GM12878 (cell line): Measurements from ENCODE around the gene IL16. TPM values are rescaled to one million over a fixed set of nuclear protein-coding genes. Genes with fewer than 3 reads are reported as not detected.

Source experiments
- ATAC-seq: fragments of 200-7000 bp; cut with Tn5 transposase; 3 replicates; pipeline ENCODE4 v1.9.1; 2020; ENCODE audit warnings: mild to moderate bottlenecking, moderate library complexity
- BruUV-seq: library from RNA; stranded (reverse); fragments of 400-500 nt; replicated peaks from 2 replicates; lab custom pipeline; 2021; lab: Mats Ljungman, UMichigan
- CTCF ChIA-PET: fragments of 300-600 bp; sonication (Branson Sonifier 250); formaldehyde crosslinking; extraction: SDS; loops from one replicate; lab custom pipeline; 2021; ENCODE audit warnings: inconsistent platforms; lab: Yijun Ruan, JAX
- POLR2A ChIA-PET: fragments of 350-600 bp; formaldehyde crosslinking; extraction: SDS; loops from one replicate; lab custom pipeline; 2021; ENCODE audit warnings: inconsistent platforms; lab: Charles Lee
- RAD21 ChIA-PET: fragments of 300-600 bp; sonication (Branson Sonifier 250); formaldehyde crosslinking; loops from one replicate; lab custom pipeline; 2023; ENCODE audit warnings: antibody characterized with exemption; ENCODE audit not compliant: unreplicated experiment; lab: Charles Lee
- SMC1A ChIA-PET: fragments of 300-600 bp; sonication (Branson Sonifier 250); formaldehyde crosslinking; loops from one replicate; lab custom pipeline; 2023; ENCODE audit not compliant: unreplicated experiment, uncharacterized antibody; lab: Charles Lee
- DNase-seq: peaks from one replicate; pipeline ENCODE4 v3.0.0-alpha.2; 2011; ENCODE audit warnings: low read depth, low spot score
- FAIRE-seq: peaks from 3 replicates; lab custom pipeline; 2011; peaks lifted over from hg19 to GRCh38; lab: Jason Lieb, UNC
- H2AFZ ChIP-seq: 2 replicates; pipeline ENCODE4 v1.6.0; 2011; ENCODE audit warnings: low read depth, low read length, control low read depth; ENCODE audit not compliant: control insufficient read depth
- H3K27ac ChIP-seq: 2 replicates; pipeline ENCODE4 v1.5.1; 2011; ENCODE audit warnings: control low read depth; ENCODE audit not compliant: control insufficient read depth, insufficient read depth
- H3K27me3 ChIP-seq, 2 experiments: replicated peaks in 1 of 2; 2 replicates each; pipeline versions ENCODE4 v1.6.0 to v1.6.1; 2011; ENCODE audit warnings: low read length in 1 of 2; ENCODE audit not compliant: control insufficient read depth in 2 of 2, insufficient read depth in 2 of 2
- H3K36me3 ChIP-seq, 2 experiments: 2 replicates each; pipeline ENCODE4 v1.5.1; 2011; ENCODE audit warnings: low read length in 1 of 2; ENCODE audit not compliant: control insufficient read depth in 2 of 2, insufficient read depth in 2 of 2
- H3K4me1 ChIP-seq: 2 replicates; pipeline ENCODE4 v1.6.1; 2011; ENCODE audit warnings: mild to moderate bottlenecking, low read length, moderate library complexity, mixed read lengths; ENCODE audit not compliant: control insufficient read depth, insufficient read depth
- H3K4me2 ChIP-seq: 2 replicates; pipeline ENCODE4 v1.6.0; 2011; ENCODE audit warnings: control low read depth; ENCODE audit not compliant: control insufficient read depth, insufficient read depth
- H3K4me3 ChIP-seq: fragments of 200-600 bp; sonication (generic); 2 replicates; pipeline ENCODE4 v1.5.1; 2016
- H3K79me2 ChIP-seq: 2 replicates; pipeline ENCODE4 v1.6.0; 2011; ENCODE audit warnings: low read length; ENCODE audit not compliant: control insufficient read depth, insufficient read depth
- H3K9ac ChIP-seq: 2 replicates; pipeline ENCODE4 v1.8.0; 2011; ENCODE audit warnings: low read length, control low read depth, mixed read lengths; ENCODE audit not compliant: control insufficient read depth, insufficient read depth
- H3K9me3 ChIP-seq: replicated peaks from 3 replicates; pipeline ENCODE4 v1.5.1; 2011; ENCODE audit warnings: mild to moderate bottlenecking, low read length; ENCODE audit not compliant: control insufficient read depth, insufficient read depth
- H4K20me1 ChIP-seq: 2 replicates; pipeline ENCODE4 v1.6.0; 2011; ENCODE audit not compliant: control insufficient read depth, insufficient read depth
- CUX1 ChIP-seq: IDR thresholded peaks from 2 replicates; pipeline ENCODE4 v1.6.1; 2012; ENCODE audit warnings: improper control_type of control experiment, low read depth, low read length; ENCODE audit not compliant: insufficient replicate concordance
- FOS ChIP-seq: IDR thresholded peaks from 3 replicates; pipeline ENCODE4 v1.6.1; 2011; ENCODE audit warnings: borderline replicate concordance; ENCODE audit not compliant: insufficient read length; ENCODE audit errors: extremely low read depth
- KAT2A ChIP-seq: conservative IDR thresholded peaks from 2 replicates; pipeline ENCODE4 v1.6.1; 2011; ENCODE audit warnings: low read depth, low read length; ENCODE audit not compliant: control insufficient read depth
- NR2F1 ChIP-seq: fragments of 450-650 bp; conservative IDR thresholded peaks from 2 replicates; pipeline ENCODE4 v1.6.1; 2017; ENCODE audit warnings: mild to moderate bottlenecking
- ZNF24 ChIP-seq: fragments of 450-650 bp; IDR thresholded peaks from 2 replicates; pipeline ENCODE4 v1.6.1; 2017; ENCODE audit warnings: antibody characterized with exemption, mild to moderate bottlenecking
- WGBS: methylation state at CpG from one replicate; pipeline ENCODE4 v1.1.6; 2016; ENCODE audit warnings: low lambda C conversion rate; ENCODE audit not compliant: insufficient replicate concordance, insufficient coverage; ENCODE audit errors: missing lambda C conversion rate; 5-methylcytosine and 5-hydroxymethylcytosine counted together
- in situ Hi-C: fragments of 300-500 bp; cut with MboI; formaldehyde crosslinking; loops from 9 replicates; pipeline ENCODE4 v1.14.3; 2018; ENCODE audit warnings: mixed read lengths
- intact Hi-C: fragments of 100-400 bp; cut with micrococcal nuclease; formaldehyde crosslinking; loops from one replicate; pipeline ENCODE4 v1.14.2; 2022; ENCODE audit not compliant: unreplicated experiment
- polyA plus RNA-seq, 11 experiments: library from polyadenylated mRNA; depleted of rRNA in 4 of 11; unstranded in 6 of 11; stranded (reverse) in 5 of 11; fragments of >200 nt; fragmentation: Nextera tagmentation in 4 of 11; fragmentation: Illumina TruSeq in 1 of 11; extraction: Ambion mirVana in 4 of 11; extraction: Trizol in 1 of 11; gene quantifications; 1 replicate in 1 of 11; 2 replicates in 10 of 11; pipeline versions ENCODE4 v1.2.1 to v1.2.3, GENCODE V29; 2011 to 2016; ENCODE audit warnings: inconsistent platforms in 2 of 11, missing spikeins in 2 of 11, low read depth in 1 of 11
- total RNA-seq, 4 experiments: library from RNA; depleted of rRNA in 3 of 4; stranded (reverse); fragments of >200 nt in 3 of 4; fragmentation: Illumina TruSeq in 1 of 4; extraction: Trizol in 1 of 4; gene quantifications; 2 replicates each; pipeline versions ENCODE4 v1.2.1 to v1.2.3, GENCODE V29; 2013 to 2021

IL16 gene
- total and polyA plus RNA-seq, 10 of the 15 experiments (the other 5 are each of a cell fraction or from before 2014, with no cell fraction given): 21.7 to 206 (median 44.5) TPM

GRCh38 chr15:81175496-81175895 is 21.2 kb upstream of the IL16 start:
- SMC1A ChIA-PET: interaction anchor here (1.2 to 1.7 kb wide), 2 partner anchors 13 to 90 kb away, joined by 3 to 5 read pairs; no protein-coding TSS in a partner anchor
- no peak overlapping the region for H3K9ac ChIP-seq
- no peaks in the 10 kb centered on the region for H3K79me2 ChIP-seq
- RAD21 ChIA-PET: no interaction called here
- H3K9me3 ChIP-seq: no peaks in the 10 kb centered on the region
- no peaks in the 10 kb centered on the region for H4K20me1 ChIP-seq
- POLR2A ChIA-PET: no interaction called here
- H3K27me3 ChIP-seq: no peaks in the 10 kb centered on the region; a peak in 1 of 4 replicates
- CTCF ChIA-PET: no interaction called here
- TF ChIP-seq CUX1 (no peak), ZNF24 (no peak), KAT2A (no peak), FOS (no peak), NR2F1 (no peak)
- TF ChIP-seq, all 136 proteins: peak for 0
- DNase-seq: no peak
- FAIRE-seq: no peak
- intact Hi-C loops: no loop called here
- Histone ChIP-seq H2AFZ (no peak overlapping the region), H3K4me1 (no peaks in the 10 kb centered on the region), H3K27ac (no peak overlapping the region), H3K36me3 (no peaks in the 10 kb centered on the region), H3K4me2 (no peak overlapping the region), H3K4me3 (no peak overlapping the region)
- in situ Hi-C loops: no loop called here
- BruUV-seq: no TSS peak
- ATAC-seq: no peak
- WGBS: 0% methylated on average over 1 of the region's 1 CpG
